ENCODE data around the gene PPIG. TPM values are rescaled to one million over a fixed set of nuclear protein-coding genes. Genes with fewer than 3 reads are reported as not detected.

Gene PPIG
- total RNA-seq, 1 experiment from 2014 or later = 60.3 TPM

GRCh38 chr2:169640104-169640503 is 56.0 kb downstream of the PPIG start:
- Histone ChIP-seq H3K4me3 (ENCODE audit: low read depth, low read length) (no peak overlapping the region), H3K4me1 (0 out of 2 replicates have a peak, but pooled peaks cover 5% of the 10 kb centered on the region), H3K36me3 (ENCODE audit: control insufficient read depth, insufficient read depth, low read length) (no peaks in the 10 kb centered on the region), H3K27me3 (replicated peaks; ENCODE audit: control insufficient read depth, insufficient read depth, low read length) (no peaks in the 10 kb centered on the region), H3K9me3 (no peaks in the 10 kb centered on the region)
- POLR2A ChIA-PET = no interaction called here
- no peak overlapping the region for H3K4me3 Mint-ChIP-seq (ENCODE audit: unreplicated experiment)
- intact Hi-C loops (cut with micrococcal nuclease; ENCODE audit: unreplicated experiment) = no loop called here
- BruUV-seq (replicated peaks) = no TSS peak
- H3K27ac Mint-ChIP-seq (ENCODE audit: unreplicated experiment) = no peak overlapping the region
- H3K27me3 Mint-ChIP-seq (ENCODE audit: insufficient read depth, unreplicated experiment) = no peaks in the 10 kb centered on the region
- TF ChIP-seq, protein P1, sequence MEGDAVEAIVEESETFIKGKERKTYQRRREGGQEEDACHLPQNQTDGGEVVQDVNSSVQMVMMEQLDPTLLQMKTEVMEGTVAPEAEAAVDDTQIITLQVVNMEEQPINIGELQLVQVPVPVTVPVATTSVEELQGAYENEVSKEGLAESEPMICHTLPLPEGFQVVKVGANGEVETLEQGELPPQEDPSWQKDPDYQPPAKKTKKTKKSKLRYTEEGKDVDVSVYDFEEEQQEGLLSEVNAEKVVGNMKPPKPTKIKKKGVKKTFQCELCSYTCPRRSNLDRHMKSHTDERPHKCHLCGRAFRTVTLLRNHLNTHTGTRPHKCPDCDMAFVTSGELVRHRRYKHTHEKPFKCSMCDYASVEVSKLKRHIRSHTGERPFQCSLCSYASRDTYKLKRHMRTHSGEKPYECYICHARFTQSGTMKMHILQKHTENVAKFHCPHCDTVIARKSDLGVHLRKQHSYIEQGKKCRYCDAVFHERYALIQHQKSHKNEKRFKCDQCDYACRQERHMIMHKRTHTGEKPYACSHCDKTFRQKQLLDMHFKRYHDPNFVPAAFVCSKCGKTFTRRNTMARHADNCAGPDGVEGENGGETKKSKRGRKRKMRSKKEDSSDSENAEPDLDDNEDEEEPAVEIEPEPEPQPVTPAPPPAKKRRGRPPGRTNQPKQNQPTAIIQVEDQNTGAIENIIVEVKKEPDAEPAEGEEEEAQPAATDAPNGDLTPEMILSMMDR (IDR thresholded peaks at IDR 0.05; ENCODE audit: insufficient read depth in 1 of 2, low read depth in 1 of 2, low read length in 1 of 2, severe bottlenecking in 1 of 2, unreplicated experiment in 1 of 2) = no peak
- H3K4me1 Mint-ChIP-seq (ENCODE audit: low read depth, unreplicated experiment) = no peaks in the 10 kb centered on the region
- DNase-seq = no peak
- CTCF ChIA-PET = interaction anchor here (1.1 kb wide), 1 partner anchor 14 kb away, joined by 3 read pairs; no protein-coding TSS in a partner anchor
- H3K36me3 Mint-ChIP-seq (ENCODE audit: insufficient read depth, unreplicated experiment) = no peaks in the 10 kb centered on the region
- no peaks in the 10 kb centered on the region for H3K9me3 Mint-ChIP-seq (ENCODE audit: unreplicated experiment)

DNA sequence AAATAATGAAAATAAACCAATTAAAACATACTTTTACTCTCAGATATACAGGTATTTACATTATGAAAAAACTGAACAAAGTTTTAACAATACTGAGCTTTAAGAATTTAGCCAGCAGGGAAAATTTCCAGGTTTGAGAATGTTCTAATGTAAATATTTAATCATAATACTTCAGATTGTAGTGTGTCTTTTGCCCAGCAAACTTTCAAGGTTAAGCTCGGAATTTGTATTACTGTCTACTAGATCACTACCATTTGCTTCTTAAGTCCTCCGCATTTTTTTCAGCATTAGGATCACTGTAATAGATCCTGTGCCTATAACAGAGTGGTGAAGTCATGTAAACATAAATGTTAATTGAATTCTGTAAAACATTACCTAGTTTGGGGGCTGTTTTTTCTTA is 57.3 kb downstream of the PPIG start:
- no peaks in the 10 kb centered on the region for H3K9me3 ChIP-seq
- Mint-ChIP-seq H3K36me3 (ENCODE audit: insufficient read depth, unreplicated experiment) (no peaks in the 10 kb centered on the region), H3K27ac (ENCODE audit: unreplicated experiment) (no peak overlapping the region), H3K9me3 (ENCODE audit: unreplicated experiment) (no peaks in the 10 kb centered on the region), H3K27me3 (ENCODE audit: insufficient read depth, unreplicated experiment) (no peaks in the 10 kb centered on the region), H3K4me1 (ENCODE audit: low read depth, unreplicated experiment) (no peaks in the 10 kb centered on the region), H3K4me3 (ENCODE audit: unreplicated experiment) (no peak overlapping the region)
- H3K4me3 ChIP-seq (ENCODE audit: low read depth, low read length) = no peak overlapping the region
- ChIA-PET CTCF (no interaction called here), POLR2A (no interaction called here)
- intact Hi-C loops (cut with micrococcal nuclease; ENCODE audit: unreplicated experiment) = no loop called here
- H3K36me3 ChIP-seq (ENCODE audit: control insufficient read depth, insufficient read depth, low read length) = no peaks in the 10 kb centered on the region
- H3K4me1 ChIP-seq = 0 out of 2 replicates have a peak, but pooled peaks cover 5% of the 10 kb centered on the region
- DNase-seq = no peak
- H3K27me3 ChIP-seq (replicated peaks; ENCODE audit: control insufficient read depth, insufficient read depth, low read length) = no peaks in the 10 kb centered on the region
- BruUV-seq (replicated peaks) = no TSS peak
- TF ChIP-seq, protein P1 (IDR thresholded peaks at IDR 0.05; ENCODE audit: insufficient read depth in 1 of 2, low read depth in 1 of 2, low read length in 1 of 2, severe bottlenecking in 1 of 2, unreplicated experiment in 1 of 2) = no peak

DNA sequence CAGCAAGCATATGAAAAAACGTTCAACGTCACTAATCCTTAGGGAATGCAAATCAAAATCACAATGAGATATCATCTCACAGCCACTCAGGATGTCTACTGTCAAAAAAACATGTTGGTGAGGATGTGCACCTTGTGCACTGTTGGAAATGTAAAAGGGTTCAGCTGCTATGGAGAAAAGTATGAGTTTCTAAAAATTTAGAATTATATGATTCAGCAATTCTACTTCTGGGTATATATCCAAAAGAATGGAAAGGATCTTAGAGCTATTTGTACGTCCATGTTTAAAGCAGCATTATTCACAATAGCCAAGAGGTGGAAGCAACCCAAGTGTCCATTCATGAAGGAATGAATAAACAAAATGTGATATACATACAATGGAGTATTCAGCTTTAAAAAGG is 60.0 kb downstream of the PPIG start:
- H3K9me3 ChIP-seq = no peaks in the 10 kb centered on the region
- no peak overlapping the region for H3K4me3 ChIP-seq (ENCODE audit: low read depth, low read length)
- TF ChIP-seq, protein P1 (IDR thresholded peaks at IDR 0.05; ENCODE audit: insufficient read depth in 1 of 2, low read depth in 1 of 2, low read length in 1 of 2, severe bottlenecking in 1 of 2, unreplicated experiment in 1 of 2) = no peak
- CTCF ChIA-PET = no interaction called here
- intact Hi-C loops (cut with micrococcal nuclease; ENCODE audit: unreplicated experiment) = no loop called here
- POLR2A ChIA-PET = no interaction called here
- BruUV-seq (replicated peaks) = TSS peak; percentile 8
- Mint-ChIP-seq H3K36me3 (ENCODE audit: insufficient read depth, unreplicated experiment) (no peaks in the 10 kb centered on the region), H3K27me3 (ENCODE audit: insufficient read depth, unreplicated experiment) (no peaks in the 10 kb centered on the region), H3K4me3 (ENCODE audit: unreplicated experiment) (no peak overlapping the region), H3K9me3 (ENCODE audit: unreplicated experiment) (no peaks in the 10 kb centered on the region), H3K27ac (ENCODE audit: unreplicated experiment) (no peak overlapping the region), H3K4me1 (ENCODE audit: low read depth, unreplicated experiment) (no peaks in the 10 kb centered on the region)
- no peaks in the 10 kb centered on the region for H3K36me3 ChIP-seq (ENCODE audit: control insufficient read depth, insufficient read depth, low read length)
- DNase-seq = no peak
- no peaks in the 10 kb centered on the region for H3K27me3 ChIP-seq (replicated peaks; ENCODE audit: control insufficient read depth, insufficient read depth, low read length)
- H3K4me1 ChIP-seq = 0 out of 2 replicates have a peak, but pooled peaks cover 5% of the 10 kb centered on the region

Measured in Caco-2 (cell line).